Panc1 (cell line): ENCODE measurements around the gene MYO3B. TPM values are rescaled to one million over a fixed set of nuclear protein-coding genes. Genes with fewer than 3 reads are reported as not detected.

Experiments
- ATAC-seq: fragments of 200-7000 bp; cut with Tn5 transposase; 2 replicates; pipeline ENCODE4 v1.9.1; 2020; ENCODE audit warnings: mild to moderate bottlenecking, moderate library complexity
- BruUV-seq: library from RNA; stranded (reverse); fragments of 400-500 nt; replicated peaks from 2 replicates; lab custom pipeline; 2021; lab: Mats Ljungman, UMichigan
- CTCF ChIA-PET: fragments of 300-600 bp; sonication (Branson Sonifier 250); formaldehyde crosslinking; loops from one replicate; lab custom pipeline; 2022; ENCODE audit warnings: antibody characterized with exemption; lab: Charles Lee
- POLR2A ChIA-PET: fragments of 300-600 bp; sonication (Branson Sonifier 250); formaldehyde crosslinking; loops from one replicate; lab custom pipeline; 2022; ENCODE audit warnings: antibody characterized with exemption; lab: Charles Lee
- DNase-seq: peaks from one replicate; pipeline ENCODE4 v3.0.0-alpha.2; 2010; ENCODE audit warnings: low read depth, low spot score
- H3K27ac ChIP-seq: 2 replicates; pipeline ENCODE4 v1.5.1; 2011; ENCODE audit warnings: mild to moderate bottlenecking, low read length, inconsistent platforms
- H3K27me3 ChIP-seq: fragments of 200-500 bp; sonication (Bioruptor generic); 2 replicates; pipeline ENCODE4 v1.6.0; 2014; ENCODE audit warnings: low read length, inconsistent platforms; ENCODE audit not compliant: control insufficient read depth, insufficient read depth
- H3K36me3 ChIP-seq: fragments of 200-500 bp; sonication (Bioruptor generic); 2 replicates; pipeline ENCODE4 v1.5.1; 2014; ENCODE audit warnings: inconsistent platforms, mild to moderate bottlenecking, low read length, moderate library complexity; ENCODE audit not compliant: control insufficient read depth, insufficient read depth
- H3K4me1 ChIP-seq: 2 replicates; pipeline ENCODE4 v1.5.1; 2011; ENCODE audit warnings: inconsistent platforms, mild to moderate bottlenecking, low read length, moderate library complexity; ENCODE audit not compliant: control insufficient read depth, insufficient read depth
- H3K4me3 ChIP-seq, 2 experiments: 2 replicates each; pipeline ENCODE4 v1.5.1; 2011 to 2012; ENCODE audit warnings: low read depth in 2 of 2, low read length in 2 of 2, mild to moderate bottlenecking in 2 of 2, inconsistent platforms in 1 of 2, moderate library complexity in 1 of 2
- H3K9me3 ChIP-seq: fragments of 200-500 bp; sonication (Bioruptor generic); 2 replicates; pipeline ENCODE4 v1.5.1; 2014; ENCODE audit warnings: low read depth, mild to moderate bottlenecking, inconsistent platforms, low read length, moderate library complexity; ENCODE audit not compliant: control insufficient read depth, insufficient read depth
- CTCF ChIP-seq: fragments of 450-650 bp; IDR thresholded peaks from 2 replicates; pipeline ENCODE4 v1.5.1; 2017; ENCODE audit warnings: mild to moderate bottlenecking
- POLR2AphosphoS5 ChIP-seq: IDR thresholded peaks from 2 replicates; pipeline ENCODE4 v1.6.1; 2012; ENCODE audit warnings: mild to moderate bottlenecking, low read depth, low read length, moderate library complexity
- REST ChIP-seq, 2 experiments: IDR thresholded peaks; 2 replicates each; pipeline ENCODE4 v1.6.1; 2011 to 2012; ENCODE audit warnings: low read depth in 2 of 2, control low read depth in 1 of 2, low read length in 1 of 2, mild to moderate bottlenecking in 1 of 2, moderate library complexity in 1 of 2; ENCODE audit not compliant: insufficient read depth in 1 of 2
- SIN3A ChIP-seq: IDR thresholded peaks from 2 replicates; pipeline ENCODE4 v1.6.1; 2012; ENCODE audit warnings: low read depth, mild to moderate bottlenecking, low read length, moderate library complexity, borderline replicate concordance; ENCODE audit not compliant: insufficient read depth
- TCF7L2 ChIP-seq: IDR thresholded peaks from 2 replicates; pipeline ENCODE4 v1.6.1; 2011; ENCODE audit warnings: mild to moderate bottlenecking, low read depth, low read length, inconsistent platforms
- in situ Hi-C: cut with HindIII; loops from 2 replicates; pipeline ENCODE4 v1.10.0; 2016; ENCODE audit warnings: low sequenced_read_pairs, low pct_unique_long_range_greater_than_20kb
- intact Hi-C: fragments of 100-400 bp; cut with micrococcal nuclease; formaldehyde crosslinking; loops from one replicate; pipeline ENCODE4 v1.10.0; 2022; ENCODE audit not compliant: unreplicated experiment
- total RNA-seq: library from RNA; stranded (reverse); gene quantifications from one replicate; pipeline ENCODE4 v1.2.1, GENCODE V29; 2021; ENCODE audit not compliant: unreplicated experiment

Gene MYO3B
- total RNA-seq, 1 experiment from 2014 or later: 0.05 TPM

- Histone ChIP-seq H3K27me3 (peaks cover 5% of the 10 kb centered on the region; the same call in 1 of the 2 replicates), H3K9me3 (no peaks in the 10 kb centered on the region), H3K27ac (no peak overlapping the region), H3K4me1 (no peaks in the 10 kb centered on the region), H3K4me3 (no peak overlapping the region), H3K36me3 (no peaks in the 10 kb centered on the region)
- ATAC-seq (no peak), DNase-seq (no peak)
- intact Hi-C loops: no loop called here
- CTCF ChIA-PET: no interaction called here
- POLR2A ChIA-PET: no interaction called here
- BruUV-seq: no TSS peak
- TF ChIP-seq POLR2AphosphoS5 (no peak), CTCF (no peak), TCF7L2 (no peak), REST (IDR thresholded peaks at IDR 0.05; ENCODE audit: insufficient read depth in 1 of 2, low read depth in 2 of 2, low read length in 1 of 2) (no peak), SIN3A (no peak)
- in situ Hi-C loops: no loop called here
Measured at GRCh38 chr2:170576296-170576695, 398.3 kb downstream of the MYO3B start.

GRCh38 chr2:170577356-170577755 is 399.4 kb downstream of the MYO3B start:
- BruUV-seq: no TSS peak
- POLR2A ChIA-PET: no interaction called here
- CTCF ChIA-PET: no interaction called here

More at GRCh38 chr2:170577356-170577755, 399.4 kb downstream of the MYO3B start:
- no peaks in the 10 kb centered on the region for H3K9me3 ChIP-seq
- H3K27me3 ChIP-seq: peaks cover 5% of the 10 kb centered on the region; the same call in 1 of the 2 replicates
- DNase-seq (no peak), ATAC-seq (no peak)
- no peak for TF ChIP-seq CTCF
- TF ChIP-seq POLR2AphosphoS5: no peak
- TF ChIP-seq REST (IDR thresholded peaks at IDR 0.05; ENCODE audit: insufficient read depth in 1 of 2, low read depth in 2 of 2, low read length in 1 of 2): no peak
- no peak overlapping the region for H3K4me3 ChIP-seq
- no peaks in the 10 kb centered on the region for H3K36me3 ChIP-seq
- no peaks in the 10 kb centered on the region for H3K4me1 ChIP-seq
- H3K27ac ChIP-seq: no peak overlapping the region
- intact Hi-C loops (no loop called here), in situ Hi-C loops (no loop called here)
